Measurements from ENCODE around the gene LPP. TPM values are rescaled to one million over a fixed set of nuclear protein-coding genes. Genes with fewer than 3 reads are reported as not detected.
A peak's percentile ranks its signal among the peaks of the same experiment; 100 is the strongest.

The LPP gene
- polyA plus RNA-seq, 1 donor (not counting 4 experiments of a cell fraction or from before 2014, with no cell fraction given), result 16.0 TPM

DNA sequence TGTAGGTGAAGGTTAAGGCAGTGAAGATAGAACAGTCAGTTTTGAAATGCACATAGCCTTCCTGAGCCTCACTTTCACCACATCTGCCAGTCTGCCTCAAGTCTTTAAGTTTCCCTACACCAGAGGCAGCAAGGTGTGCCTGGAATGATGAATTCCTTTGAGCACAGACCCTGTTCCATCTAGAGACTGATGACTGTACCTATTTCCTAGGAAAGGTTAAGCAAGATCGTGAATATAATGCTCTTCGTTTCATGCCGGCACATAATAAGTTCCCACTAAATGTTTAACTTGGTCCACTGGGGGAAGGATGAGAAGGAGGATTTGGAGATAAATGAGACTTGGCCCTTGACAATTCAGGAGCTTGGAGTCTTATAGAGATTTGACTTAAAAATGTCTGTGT, 141.9 kb downstream of the LPP start:
- H4K20me1 ChIP-seq (ENCODE audit: control insufficient read depth, extremely low read depth, insufficient read depth, low read length), result no peaks in the 10 kb centered on the region
- dilution Hi-C loops (cut with MboI; ENCODE audit: extremely low pct_ligation_motif_present, low sequenced_read_pairs), result no loop called here
- no peak overlapping the region for H2AFZ ChIP-seq (ENCODE audit: control insufficient read depth, low read length)
- no peak overlapping the region for H3K4me3 ChIP-seq (ENCODE audit: control insufficient read depth in 2 of 3, extremely low read depth in 1 of 3, insufficient read depth in 2 of 3, low read depth in 1 of 3, low read length in 3 of 3)
- peak overlapping the region; percentile 8 for H3K4me2 ChIP-seq (ENCODE audit: control insufficient read depth, extremely low read depth, insufficient read depth, low read depth, low read length)
- TF ChIP-seq CTCF (optimal IDR thresholded peaks at IDR 0.05 in 1 of 3, IDR thresholded peaks at IDR 0.05 in 1 of 3, conservative IDR thresholded peaks at IDR 0.05 in 1 of 3; ENCODE audit: extremely low read depth in 1 of 3, insufficient read depth in 2 of 3, low read length in 3 of 3) (no peak), EZH2 (IDR thresholded peaks at IDR 0.05; ENCODE audit: low read length) (no peak)
- H3K9me1 ChIP-seq (ENCODE audit: control insufficient read depth, extremely low read depth, insufficient read depth, low read length), result no peaks in the 10 kb centered on the region
- no peak for FAIRE-seq
- H3K27ac ChIP-seq (ENCODE audit: control insufficient read depth, insufficient read depth, low read length), result peak overlapping the region; percentile 83
- peaks cover 0 to 2% of the 10 kb centered on the region in 2 experiments for H3K36me3 ChIP-seq (ENCODE audit: control insufficient read depth in 2 of 2, extremely low read depth in 1 of 2, insufficient read depth in 2 of 2, low read length in 2 of 2)
- peaks cover 52% of the 10 kb centered on the region for H3K4me1 ChIP-seq (ENCODE audit: control insufficient read depth, extremely low read depth, insufficient read depth, low read length)
- H3K79me2 ChIP-seq (ENCODE audit: control insufficient read depth, insufficient read depth, low read length), result peaks cover 9% of the 10 kb centered on the region
- no peak for DNase-seq (ENCODE audit: low read depth, low spot score)
- H3K9me3 ChIP-seq (ENCODE audit: control insufficient read depth, low read depth, low read length), result no peaks in the 10 kb centered on the region
- H3K27me3 ChIP-seq (ENCODE audit: control insufficient read depth, extremely low read depth, insufficient read depth, low read length), result no peaks in the 10 kb centered on the region
- H3K9ac ChIP-seq (ENCODE audit: control insufficient read depth, extremely low read depth, insufficient read depth, low read length), result peak overlapping the region; percentile 56

- Histone ChIP-seq H3K36me3 (ENCODE audit: control insufficient read depth in 2 of 2, extremely low read depth in 1 of 2, insufficient read depth in 2 of 2, low read length in 2 of 2) (peaks cover 0 to 2% of the 10 kb centered on the region in 2 experiments), H3K9me1 (ENCODE audit: control insufficient read depth, extremely low read depth, insufficient read depth, low read length) (no peaks in the 10 kb centered on the region), H3K4me3 (ENCODE audit: control insufficient read depth in 2 of 3, extremely low read depth in 1 of 3, insufficient read depth in 2 of 3, low read depth in 1 of 3, low read length in 3 of 3) (no peak overlapping the region), H3K9me3 (ENCODE audit: control insufficient read depth, low read depth, low read length) (no peaks in the 10 kb centered on the region), H2AFZ (ENCODE audit: control insufficient read depth, low read length) (no peak overlapping the region), H3K4me1 (ENCODE audit: control insufficient read depth, extremely low read depth, insufficient read depth, low read length) (peaks cover 52% of the 10 kb centered on the region), H3K4me2 (ENCODE audit: control insufficient read depth, extremely low read depth, insufficient read depth, low read depth, low read length) (no peak overlapping the region), H3K9ac (ENCODE audit: control insufficient read depth, extremely low read depth, insufficient read depth, low read length) (no peak overlapping the region), H3K79me2 (ENCODE audit: control insufficient read depth, insufficient read depth, low read length) (peaks cover 9% of the 10 kb centered on the region), H4K20me1 (ENCODE audit: control insufficient read depth, extremely low read depth, insufficient read depth, low read length) (no peaks in the 10 kb centered on the region), H3K27me3 (ENCODE audit: control insufficient read depth, extremely low read depth, insufficient read depth, low read length) (no peaks in the 10 kb centered on the region), H3K27ac (ENCODE audit: control insufficient read depth, insufficient read depth, low read length) (peak overlapping the region; percentile 8)
- DNase-seq (ENCODE audit: low read depth, low spot score) (no peak), FAIRE-seq (peak; percentile 5)
- dilution Hi-C loops (cut with MboI; ENCODE audit: extremely low pct_ligation_motif_present, low sequenced_read_pairs), result no loop called here
- TF ChIP-seq EZH2 (IDR thresholded peaks at IDR 0.05; ENCODE audit: low read length), result no peak
- TF ChIP-seq CTCF (optimal IDR thresholded peaks at IDR 0.05 in 1 of 3, IDR thresholded peaks at IDR 0.05 in 1 of 3, conservative IDR thresholded peaks at IDR 0.05 in 1 of 3; ENCODE audit: extremely low read depth in 1 of 3, insufficient read depth in 2 of 3, low read length in 3 of 3), result no peak
These were observed 143.0 kb downstream of the LPP start for GRCh38 chr3:188296761-188297612.

Measured in keratinocyte (primary cell).